Stimulated activated CD8-positive, alpha-beta memory T cell treated with anti-CD3 and anti-CD28 coated beads, Interleukin-7, amount 100 ng/mL, for 1 hour (primary cell): ENCODE measurements around the gene HAUS5.
"Not testable (repeated sequence)": the region's sequence is repeated elsewhere in the genome, so short reads cannot be mapped to it uniquely, and the experiment has no call there.

Experiments used
- DNase-seq, 2 donors: peaks; one replicate each; pipeline ENCODE4 v3.0.0-alpha.2; 2020; ENCODE audit warnings: low read depth in 2 of 2

Gene HAUS5

GRCh38 chr19:35612559-35613321 lies at the start of gene HAUS5:
TSS of gene HAUS5 (plus strand) at chr19:35612735. CDS start at chr19:35612795, 60 bp downstream.
- peak; percentile 95 to 97 for DNase-seq

- DNase-seq, result no peak
Measured at GRCh38 chr19:35562776-35563175, 49.8 kb upstream of the HAUS5 start.

GRCh38 chr19:35563207-35563829 lies 49.2 kb upstream of the HAUS5 start, which contains the start of gene ATP4A:
TSS of gene ATP4A (minus strand) at chr19:35563658. CDS start at chr19:35563629, 29 bp downstream.
- no peak for DNase-seq

- no peak for DNase-seq
Measured at GRCh38 chr19:35565016-35565856, 47.3 kb upstream of the HAUS5 start.

- no peak for DNase-seq
Measured at GRCh38 chr19:35566738-35567137, 45.8 kb upstream of the HAUS5 start.

- DNase-seq, result no peak
Measured at GRCh38 chr19:35569281-35569781, 43.2 kb upstream of the HAUS5 start.

- no peak for DNase-seq
Measured at GRCh38 chr19:35571406-35571965, 41.0 kb upstream of the HAUS5 start.

- DNase-seq, result no peak
Measured at GRCh38 chr19:35577918-35578317, 34.6 kb upstream of the HAUS5 start.

GRCh38 chr19:35578707-35579106 lies 33.8 kb upstream of the HAUS5 start:
- no peak for DNase-seq

GRCh38 chr19:35582760-35583159 lies 29.8 kb upstream of the HAUS5 start:
- no peak for DNase-seq

GRCh38 chr19:35585848-35586247 lies 26.7 kb upstream of the HAUS5 start, which contains the start of gene PMIS2:
TSS of gene PMIS2 (plus strand) at chr19:35586173. CDS start at chr19:35586260, 87 bp downstream.
- no peak for DNase-seq

- DNase-seq, result no peak
Measured at GRCh38 chr19:35587321-35587720, 25.2 kb upstream of the HAUS5 start.

- DNase-seq, result no peak
Measured at GRCh38 chr19:35590875-35591274, 21.7 kb upstream of the HAUS5 start.

- DNase-seq, result no peak
Measured at GRCh38 chr19:35592226-35592625, 20.3 kb upstream of the HAUS5 start.

GRCh38 chr19:35595026-35595425 lies 17.5 kb upstream of the HAUS5 start:
- DNase-seq, result not testable (repeated sequence)

- DNase-seq, result no peak
Measured at GRCh38 chr19:35595928-35596327, 16.6 kb upstream of the HAUS5 start.

GRCh38 chr19:35596366-35596999 lies 16.1 kb upstream of the HAUS5 start:
- no peak for DNase-seq

- no peak for DNase-seq
Measured at GRCh38 chr19:35601971-35602370, 10.6 kb upstream of the HAUS5 start.

- DNase-seq, result not testable (repeated sequence)
Measured at GRCh38 chr19:35604436-35604835, 8.1 kb upstream of the HAUS5 start.

- DNase-seq, result not testable (repeated sequence)
Measured at GRCh38 chr19:35607170-35607569, 5.4 kb upstream of the HAUS5 start.

- no peak for DNase-seq
Measured at GRCh38 chr19:35607661-35608060, 4.9 kb upstream of the HAUS5 start.
